ENCODE measurements around the gene PATJ. TPM values are rescaled to one million over a fixed set of nuclear protein-coding genes. Genes with fewer than 3 reads are reported as not detected.

PATJ gene
- total and polyA plus RNA-seq, 2 of the 13 experiments (the other 11 are each of a cell fraction or from before 2014, with no cell fraction given), result 6.2 to 16.8 TPM

DNA sequence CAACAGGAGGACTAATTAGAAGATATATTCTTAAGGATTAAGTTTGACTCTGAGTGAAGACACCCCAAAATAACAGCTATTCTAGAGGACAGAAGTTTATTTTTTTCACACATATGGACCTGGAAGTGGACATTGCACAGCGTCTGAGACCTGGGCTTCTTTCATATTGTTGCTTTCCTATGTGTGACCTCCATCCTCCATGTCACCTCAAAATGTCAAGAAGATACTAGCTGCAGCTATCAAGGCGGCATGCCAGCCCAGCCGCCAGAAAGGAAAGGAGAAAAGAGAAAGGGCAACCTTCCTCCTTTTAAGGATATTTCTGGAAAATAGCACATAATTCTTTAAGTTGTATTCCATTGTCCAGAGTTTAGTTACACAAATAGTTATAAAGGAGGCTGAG is 220.4 kb downstream of the PATJ start:
- no peak for DNase-seq (ENCODE audit: low spot score)
- Histone ChIP-seq H3K9me3 (ENCODE audit: low read length) (no peaks in the 10 kb centered on the region), H3K4me3 (replicated peaks in 1 of 3; ENCODE audit: insufficient read depth in 1 of 3, low read depth in 2 of 3, low read length in 3 of 3) (no peak overlapping the region), H3K79me2 (ENCODE audit: insufficient read depth, low read length) (no peaks in the 10 kb centered on the region), H4K20me1 (ENCODE audit: insufficient read depth, low read length) (no peaks in the 10 kb centered on the region), H3K9ac (ENCODE audit: insufficient read depth, low read depth, low read length) (no peak overlapping the region), H2AFZ (ENCODE audit: low read length) (no peak overlapping the region), H3K36me3 (replicated peaks in 1 of 2; ENCODE audit: control insufficient read depth in 1 of 2, insufficient read depth in 2 of 2, low read length in 2 of 2) (no peaks in the 10 kb centered on the region), H3K4me1 (ENCODE audit: insufficient read depth, low read length) (no peaks in the 10 kb centered on the region), H3K4me2 (ENCODE audit: low read depth, low read length) (no peak overlapping the region), H3K27ac (ENCODE audit: extremely low read length, insufficient read depth, low read length) (no peak overlapping the region), H3K27me3 (ENCODE audit: control insufficient read depth in 1 of 2, insufficient read depth in 2 of 2, low read length in 2 of 2) (no peaks in the 10 kb centered on the region)
- ATAC-seq, result no peak
- WGBS (ENCODE audit: low lambda C conversion rate), result 95% methylated on average over 3 of the region's 3 CpGs
- ChIA-PET POLR2A (no interaction called here), CTCF (ENCODE audit: low intra/inter-chr PET ratio, low total read pairs) (no interaction called here)
- TF ChIP-seq PRMT3 (CRISPR knock-in tag; IDR thresholded peaks at IDR 0.05; ENCODE audit: borderline replicate concordance, low read depth), result no peak
- no peak for TF ChIP-seq RBM39 (IDR thresholded peaks at IDR 0.05; ENCODE audit: low read depth, low read length, poor library complexity, severe bottlenecking)
- TF ChIP-seq CHD4 (IDR thresholded peaks at IDR 0.05; ENCODE audit: borderline replicate concordance, low read length), result no peak
- TF ChIP-seq ZNF598 (CRISPR knock-in tag; IDR thresholded peaks at IDR 0.05; ENCODE audit: borderline replicate concordance), result no peak
- no peak for TF ChIP-seq STAT5B (CRISPR knock-in tag; IDR thresholded peaks at IDR 0.05)
- no peak for TF ChIP-seq ONECUT2 (CRISPR knock-in tag; IDR thresholded peaks at IDR 0.05)
- TF ChIP-seq FOXK2 (IDR thresholded peaks at IDR 0.05), result no peak
- no peak for TF ChIP-seq TP53 (CRISPR knock-in tag; conservative IDR thresholded peaks at IDR 0.05)
- TF ChIP-seq SMAD9 (CRISPR knock-in tag; IDR thresholded peaks at IDR 0.05), result no peak
- TF ChIP-seq, protein P1, sequence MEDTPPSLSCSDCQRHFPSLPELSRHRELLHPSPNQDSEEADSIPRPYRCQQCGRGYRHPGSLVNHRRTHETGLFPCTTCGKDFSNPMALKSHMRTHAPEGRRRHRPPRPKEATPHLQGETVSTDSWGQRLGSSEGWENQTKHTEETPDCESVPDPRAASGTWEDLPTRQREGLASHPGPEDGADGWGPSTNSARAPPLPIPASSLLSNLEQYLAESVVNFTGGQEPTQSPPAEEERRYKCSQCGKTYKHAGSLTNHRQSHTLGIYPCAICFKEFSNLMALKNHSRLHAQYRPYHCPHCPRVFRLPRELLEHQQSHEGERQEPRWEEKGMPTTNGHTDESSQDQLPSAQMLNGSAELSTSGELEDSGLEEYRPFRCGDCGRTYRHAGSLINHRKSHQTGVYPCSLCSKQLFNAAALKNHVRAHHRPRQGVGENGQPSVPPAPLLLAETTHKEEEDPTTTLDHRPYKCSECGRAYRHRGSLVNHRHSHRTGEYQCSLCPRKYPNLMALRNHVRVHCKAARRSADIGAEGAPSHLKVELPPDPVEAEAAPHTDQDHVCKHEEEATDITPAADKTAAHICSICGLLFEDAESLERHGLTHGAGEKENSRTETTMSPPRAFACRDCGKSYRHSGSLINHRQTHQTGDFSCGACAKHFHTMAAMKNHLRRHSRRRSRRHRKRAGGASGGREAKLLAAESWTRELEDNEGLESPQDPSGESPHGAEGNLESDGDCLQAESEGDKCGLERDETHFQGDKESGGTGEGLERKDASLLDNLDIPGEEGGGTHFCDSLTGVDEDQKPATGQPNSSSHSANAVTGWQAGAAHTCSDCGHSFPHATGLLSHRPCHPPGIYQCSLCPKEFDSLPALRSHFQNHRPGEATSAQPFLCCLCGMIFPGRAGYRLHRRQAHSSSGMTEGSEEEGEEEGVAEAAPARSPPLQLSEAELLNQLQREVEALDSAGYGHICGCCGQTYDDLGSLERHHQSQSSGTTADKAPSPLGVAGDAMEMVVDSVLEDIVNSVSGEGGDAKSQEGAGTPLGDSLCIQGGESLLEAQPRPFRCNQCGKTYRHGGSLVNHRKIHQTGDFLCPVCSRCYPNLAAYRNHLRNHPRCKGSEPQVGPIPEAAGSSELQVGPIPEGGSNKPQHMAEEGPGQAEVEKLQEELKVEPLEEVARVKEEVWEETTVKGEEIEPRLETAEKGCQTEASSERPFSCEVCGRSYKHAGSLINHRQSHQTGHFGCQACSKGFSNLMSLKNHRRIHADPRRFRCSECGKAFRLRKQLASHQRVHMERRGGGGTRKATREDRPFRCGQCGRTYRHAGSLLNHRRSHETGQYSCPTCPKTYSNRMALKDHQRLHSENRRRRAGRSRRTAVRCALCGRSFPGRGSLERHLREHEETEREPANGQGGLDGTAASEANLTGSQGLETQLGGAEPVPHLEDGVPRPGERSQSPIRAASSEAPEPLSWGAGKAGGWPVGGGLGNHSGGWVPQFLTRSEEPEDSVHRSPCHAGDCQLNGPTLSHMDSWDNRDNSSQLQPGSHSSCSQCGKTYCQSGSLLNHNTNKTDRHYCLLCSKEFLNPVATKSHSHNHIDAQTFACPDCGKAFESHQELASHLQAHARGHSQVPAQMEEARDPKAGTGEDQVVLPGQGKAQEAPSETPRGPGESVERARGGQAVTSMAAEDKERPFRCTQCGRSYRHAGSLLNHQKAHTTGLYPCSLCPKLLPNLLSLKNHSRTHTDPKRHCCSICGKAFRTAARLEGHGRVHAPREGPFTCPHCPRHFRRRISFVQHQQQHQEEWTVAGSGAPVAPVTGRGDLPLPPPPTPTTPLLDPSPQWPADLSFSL (CRISPR knock-in tag; IDR thresholded peaks at IDR 0.05), result no peak
- TF ChIP-seq, protein P2, sequence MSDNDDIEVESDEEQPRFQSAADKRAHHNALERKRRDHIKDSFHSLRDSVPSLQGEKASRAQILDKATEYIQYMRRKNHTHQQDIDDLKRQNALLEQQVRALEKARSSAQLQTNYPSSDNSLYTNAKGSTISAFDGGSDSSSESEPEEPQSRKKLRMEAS (IDR thresholded peaks at IDR 0.05), result no peak
- no peak for TF ChIP-seq ZNF136 (CRISPR knock-in tag; IDR thresholded peaks at IDR 0.05; ENCODE audit: low read depth)
- no peak for TF ChIP-seq SMYD3 (CRISPR knock-in tag; IDR thresholded peaks at IDR 0.05)
- TF ChIP-seq ZNF776 (CRISPR knock-in tag; IDR thresholded peaks at IDR 0.05), result no peak
- no peak for TF ChIP-seq HDAC1 (CRISPR knock-in tag; IDR thresholded peaks at IDR 0.05)
- no peak for TF ChIP-seq LRRFIP1 (CRISPR knock-in tag; conservative IDR thresholded peaks at IDR 0.05)
- TF ChIP-seq, protein P3, sequence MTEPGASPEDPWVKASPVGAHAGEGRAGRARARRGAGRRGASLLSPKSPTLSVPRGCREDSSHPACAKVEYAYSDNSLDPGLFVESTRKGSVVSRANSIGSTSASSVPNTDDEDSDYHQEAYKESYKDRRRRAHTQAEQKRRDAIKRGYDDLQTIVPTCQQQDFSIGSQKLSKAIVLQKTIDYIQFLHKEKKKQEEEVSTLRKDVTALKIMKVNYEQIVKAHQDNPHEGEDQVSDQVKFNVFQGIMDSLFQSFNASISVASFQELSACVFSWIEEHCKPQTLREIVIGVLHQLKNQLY (CRISPR knock-in tag; IDR thresholded peaks at IDR 0.05), result no peak
- TF ChIP-seq NFRKB (IDR thresholded peaks at IDR 0.05), result no peak
- no peak for FAIRE-seq
- intact Hi-C loops (cut with micrococcal nuclease; ENCODE audit: unreplicated experiment), result no loop called here
- BruUV-seq (replicated peaks), result no TSS peak
- in situ Hi-C loops (cut with HindIII; ENCODE audit: extremely low pct_ligation_motif_present, low pct_unique_long_range_greater_than_20kb), result no loop called here
